Embryonic facial prominence (tissue), 1 donor: ENCODE data around the gene PCDH9.

Experiments
- DNase-seq: peaks from one replicate; pipeline ENCODE4 v3.0.0-alpha.2; 2016; ENCODE audit errors: extremely low spot score

The PCDH9 gene

DNA sequence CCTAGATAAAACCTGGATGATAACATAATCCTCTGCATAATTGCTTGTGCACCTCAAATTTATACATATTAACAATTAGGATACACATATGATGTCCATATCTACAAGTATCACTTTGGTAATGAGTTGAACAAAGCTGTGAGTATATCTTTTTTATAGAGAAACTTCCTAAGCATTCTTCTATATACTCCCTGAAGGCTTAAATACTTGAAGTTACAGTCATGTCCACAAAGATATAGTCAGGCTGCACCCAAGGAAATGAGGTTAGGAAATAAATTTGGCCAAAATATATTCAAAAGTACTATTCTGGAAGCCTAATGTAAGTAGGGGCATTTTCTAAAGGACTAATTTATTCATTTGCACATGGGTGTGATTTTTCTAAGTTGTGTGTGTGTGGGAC lies 761.5 kb downstream of the PCDH9 start:
- DNase-seq, result no peak

DNA sequence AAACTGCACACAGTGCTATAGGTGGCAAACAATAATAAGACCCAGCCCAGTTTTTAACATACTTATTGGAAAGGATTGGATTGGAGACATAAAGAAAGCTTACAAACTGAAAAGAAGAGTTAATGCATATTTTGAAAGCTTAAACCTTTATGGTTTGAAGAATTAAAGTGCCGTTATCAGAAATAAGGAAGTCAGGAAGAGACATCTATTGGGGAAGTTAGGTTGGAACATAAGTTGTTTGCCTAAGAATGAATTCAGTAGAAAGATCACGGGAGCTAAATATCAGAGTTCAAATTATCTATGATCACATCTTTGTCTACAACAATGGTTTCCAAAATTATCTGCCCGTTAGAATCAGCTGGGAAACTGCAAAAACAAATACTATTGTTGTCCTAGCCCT lies 767.9 kb downstream of the PCDH9 start:
- DNase-seq, result no peak

DNA sequence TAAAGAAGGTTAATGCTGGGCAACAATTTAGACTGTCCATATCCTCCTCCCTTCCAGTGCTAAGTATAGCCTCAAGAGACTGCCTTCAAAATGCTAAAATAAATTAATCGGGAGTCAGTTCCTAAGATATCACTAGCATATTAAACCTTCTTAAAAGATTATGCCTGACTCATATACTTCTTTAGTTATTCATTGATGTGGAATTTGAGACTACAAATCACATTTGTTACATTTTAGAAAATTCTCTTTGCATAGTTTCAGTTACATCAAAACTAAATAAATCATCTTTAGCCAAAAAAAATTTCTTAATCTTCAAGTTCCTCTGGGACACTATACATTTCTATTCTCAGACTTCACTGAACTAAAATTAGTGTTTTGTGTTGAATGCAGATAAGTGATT lies 769.1 kb downstream of the PCDH9 start:
- no peak for DNase-seq

DNA sequence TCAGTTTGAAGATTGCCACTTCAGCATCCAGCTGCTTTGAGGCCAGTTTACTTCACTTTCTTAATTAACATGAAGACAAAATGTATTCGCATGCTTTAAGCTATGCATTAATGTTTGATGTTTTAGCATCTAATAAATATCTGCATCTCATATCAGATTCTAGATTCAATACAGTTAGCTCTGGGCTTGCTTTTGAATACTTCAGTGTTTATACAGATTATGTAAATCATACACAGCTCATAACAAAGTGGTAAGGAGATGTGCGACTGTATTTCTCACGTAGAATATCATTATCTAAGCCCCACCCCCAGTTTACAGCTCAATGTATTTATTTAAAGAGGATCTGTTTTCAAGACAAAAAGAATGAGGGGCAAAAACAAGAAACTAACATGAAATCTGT lies 770.5 kb downstream of the PCDH9 start:
- DNase-seq, result no peak

DNA sequence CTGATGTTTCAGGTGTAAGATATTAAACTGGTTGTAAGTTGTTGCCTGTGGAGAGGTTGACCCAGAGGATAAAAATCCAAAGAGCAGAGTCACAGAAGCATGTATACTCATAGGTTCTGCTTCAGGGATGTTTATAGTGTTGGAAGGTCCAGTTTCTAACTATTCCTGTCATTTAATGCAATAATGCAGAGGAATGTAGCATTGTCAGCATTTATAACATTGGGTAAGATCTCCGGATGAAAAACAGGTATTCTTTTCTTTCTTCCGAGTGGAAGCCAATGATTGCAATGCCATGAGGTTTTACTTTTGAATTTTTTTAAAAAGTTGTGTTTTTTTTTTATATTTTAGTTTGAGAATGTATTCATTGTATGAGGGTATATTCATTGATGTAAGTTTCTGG lies 771.0 kb downstream of the PCDH9 start:
- DNase-seq, result no peak

DNA sequence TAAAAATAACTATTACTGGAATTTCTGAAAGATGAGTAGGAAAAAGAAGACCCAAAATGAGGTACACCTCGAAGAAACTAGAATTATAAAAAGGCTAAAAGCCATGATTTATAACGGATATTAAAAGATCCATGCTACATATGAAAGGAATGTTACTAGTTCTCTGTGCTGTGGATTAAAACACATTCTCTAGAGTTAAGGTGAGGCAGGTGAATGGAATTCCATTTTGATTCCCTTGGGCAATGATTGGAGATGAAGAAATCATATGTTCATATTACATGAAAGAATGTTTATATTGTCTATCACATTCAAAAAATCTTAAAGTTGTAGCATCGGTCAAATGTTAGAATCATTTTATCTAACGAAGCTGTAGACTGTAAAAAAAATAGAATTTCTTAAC lies 783.7 kb downstream of the PCDH9 start:
- no peak for DNase-seq

DNA sequence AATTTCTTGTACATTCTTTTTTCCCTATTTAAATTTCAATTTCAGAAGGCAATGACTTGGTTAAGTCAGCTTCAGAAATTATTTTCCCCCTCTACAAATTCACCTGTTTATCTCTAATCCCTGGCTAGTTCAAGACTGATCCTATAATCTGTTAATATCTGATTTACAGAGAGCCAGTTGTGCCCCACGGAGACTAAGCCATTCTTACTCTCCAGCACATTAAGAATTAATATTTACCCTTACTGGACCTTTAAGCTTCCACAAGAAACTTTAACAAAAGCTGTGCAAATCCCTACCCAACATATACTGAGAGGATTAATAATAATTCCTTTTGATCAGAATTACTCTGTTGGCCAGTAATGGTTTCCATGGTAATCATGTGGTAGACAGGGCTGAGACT lies 786.2 kb downstream of the PCDH9 start:
- DNase-seq, result no peak

DNA sequence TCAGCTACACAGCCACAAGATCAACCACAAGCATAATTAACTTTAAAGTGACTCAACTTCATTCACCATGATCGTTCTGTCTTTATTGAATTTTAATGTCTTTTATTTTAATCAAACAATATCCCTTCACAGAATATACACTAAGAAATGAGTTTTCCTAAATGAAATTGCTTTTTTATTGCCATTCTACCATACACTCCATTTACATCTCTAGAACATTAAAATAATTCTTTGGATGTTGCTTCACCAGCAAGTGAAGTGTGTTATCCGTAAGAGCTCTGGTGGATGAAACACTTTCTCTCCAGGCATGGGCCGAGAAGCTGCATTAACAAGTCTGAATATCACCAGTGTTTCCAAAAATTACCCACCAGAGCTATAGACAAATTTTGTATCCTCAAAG lies 789.2 kb downstream of the PCDH9 start:
- no peak for DNase-seq

DNA sequence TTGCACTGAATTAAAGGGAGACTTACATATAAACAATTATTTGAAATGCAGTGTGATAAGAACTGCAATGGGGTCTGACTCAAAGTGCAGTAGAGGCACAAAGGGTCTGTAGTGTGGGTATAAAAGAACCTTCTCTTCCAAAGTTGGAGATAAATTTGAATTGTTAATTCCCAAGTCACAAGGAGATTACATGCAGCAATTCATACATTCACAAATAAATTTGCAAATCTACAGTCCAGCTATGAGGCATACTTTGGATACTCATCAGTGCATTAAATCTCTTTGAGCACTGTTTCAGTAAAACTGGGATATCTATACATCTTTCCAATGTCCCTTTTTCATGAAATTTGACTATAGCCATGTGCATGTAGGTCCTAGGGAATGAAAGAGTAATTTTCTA lies 799.4 kb downstream of the PCDH9 start:
- DNase-seq, result no peak

DNA sequence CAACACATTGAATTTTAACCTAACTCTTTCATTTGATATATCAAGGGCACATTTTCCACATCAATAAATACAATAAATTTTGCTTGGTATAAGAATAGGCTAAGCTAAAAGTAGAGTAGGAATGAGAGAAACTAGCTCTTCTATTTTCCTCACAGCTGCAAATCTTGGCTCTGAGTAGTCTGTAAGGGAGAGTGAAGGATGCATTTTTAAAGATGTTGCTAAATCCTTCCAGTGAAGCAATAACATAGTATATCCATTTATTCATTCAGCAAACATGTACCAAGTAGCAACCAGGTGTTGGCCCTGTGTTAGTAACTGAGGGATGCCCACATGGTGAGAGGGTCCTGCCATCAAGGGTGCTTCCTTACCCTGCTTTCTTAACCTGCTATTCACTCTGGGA lies 799.9 kb downstream of the PCDH9 start:
- DNase-seq, result no peak

DNA sequence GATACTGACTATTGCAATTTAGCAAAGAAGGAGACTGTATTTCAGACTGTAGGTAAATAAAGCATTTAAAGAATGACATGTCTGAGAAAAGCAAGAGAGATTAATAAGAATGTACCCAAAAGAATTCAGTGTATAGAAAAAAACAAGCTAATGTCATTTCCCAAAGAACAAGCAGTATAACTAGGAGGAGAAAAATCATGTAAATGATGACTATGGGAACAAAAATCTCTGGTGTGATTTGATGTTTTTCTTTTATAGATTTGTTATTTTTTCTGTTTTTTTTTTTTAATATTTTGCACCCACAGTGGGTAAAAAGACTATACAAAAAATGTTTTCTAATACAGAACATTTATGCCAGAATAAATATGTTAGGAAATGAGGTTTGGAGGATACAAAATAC lies 801.0 kb downstream of the PCDH9 start:
- no peak for DNase-seq

DNA sequence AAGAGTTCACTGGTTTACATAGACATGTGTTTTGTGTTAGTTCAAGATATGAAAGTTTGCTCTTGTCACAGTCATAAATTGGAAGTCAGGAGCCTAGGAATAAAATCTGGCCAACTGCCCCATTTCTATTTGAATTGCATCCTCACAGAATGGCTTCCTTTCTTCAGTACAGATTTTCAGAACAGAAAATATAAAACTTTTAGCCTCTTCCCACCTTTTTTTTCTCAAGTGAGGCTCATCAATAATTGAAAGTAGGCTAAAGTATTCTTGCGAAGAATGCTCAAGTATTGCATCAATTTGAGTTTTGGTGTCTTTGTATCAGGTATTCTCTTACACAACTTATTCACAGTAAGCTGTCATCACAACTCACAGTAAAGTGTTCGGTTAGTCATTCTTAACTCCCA lies 802.7 kb downstream of the PCDH9 start:
- no peak for DNase-seq

DNA sequence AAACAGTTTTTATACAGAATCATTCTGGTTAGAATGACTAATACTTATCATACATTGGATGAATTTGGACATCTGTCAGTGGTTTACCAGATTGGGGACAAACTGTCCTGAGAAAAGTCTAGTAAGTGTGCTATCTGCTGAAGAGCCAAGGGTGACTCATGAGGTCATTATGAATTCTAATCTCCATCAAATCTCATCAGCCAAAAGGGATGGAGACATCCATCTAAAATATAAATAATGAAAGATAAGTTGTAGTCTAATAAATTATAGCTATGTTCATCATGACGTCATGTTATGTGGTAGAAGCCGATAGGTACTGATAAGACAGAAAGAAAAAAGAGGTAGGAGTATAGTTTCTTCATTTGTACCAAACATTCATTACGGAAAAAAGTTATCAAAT lies 804.4 kb downstream of the PCDH9 start:
- DNase-seq, result no peak

DNA sequence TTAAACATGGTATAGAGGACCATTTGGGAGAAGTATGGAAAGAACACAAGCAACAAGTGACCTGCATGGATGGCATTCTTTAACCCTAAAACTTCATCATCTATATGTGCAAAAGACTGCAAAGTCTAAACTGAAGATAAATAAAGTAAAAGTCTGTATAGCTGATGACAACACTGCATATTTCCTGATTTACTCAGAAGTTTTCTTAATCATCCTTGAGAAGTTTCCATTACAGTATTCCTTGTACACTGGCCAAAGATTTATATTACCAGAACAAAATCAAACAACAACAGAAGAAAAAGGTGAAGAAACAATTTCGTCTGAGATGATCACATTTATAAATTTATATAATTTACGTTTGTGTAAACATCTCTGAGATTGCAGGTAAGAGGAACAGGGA lies 805.7 kb downstream of the PCDH9 start:
- DNase-seq, result no peak

DNA sequence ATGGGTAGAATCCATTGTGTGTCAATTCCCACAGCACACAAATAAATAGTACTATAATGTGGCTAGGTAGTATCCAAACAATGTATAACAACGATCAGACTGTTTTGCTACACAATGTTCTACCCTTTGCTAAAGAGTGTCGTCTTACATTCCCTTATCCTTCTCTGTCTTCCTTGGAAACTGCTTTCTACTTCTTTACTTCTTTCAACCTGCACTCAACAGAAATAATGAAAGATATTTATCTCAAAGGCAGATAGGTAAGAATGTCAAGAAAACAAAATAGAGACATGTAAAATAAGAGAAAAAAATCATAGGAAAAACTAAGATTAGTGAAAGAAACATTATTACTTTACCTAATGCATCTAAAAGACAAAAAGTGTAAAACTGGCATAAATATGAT lies 814.7 kb downstream of the PCDH9 start:
- no peak for DNase-seq

DNA sequence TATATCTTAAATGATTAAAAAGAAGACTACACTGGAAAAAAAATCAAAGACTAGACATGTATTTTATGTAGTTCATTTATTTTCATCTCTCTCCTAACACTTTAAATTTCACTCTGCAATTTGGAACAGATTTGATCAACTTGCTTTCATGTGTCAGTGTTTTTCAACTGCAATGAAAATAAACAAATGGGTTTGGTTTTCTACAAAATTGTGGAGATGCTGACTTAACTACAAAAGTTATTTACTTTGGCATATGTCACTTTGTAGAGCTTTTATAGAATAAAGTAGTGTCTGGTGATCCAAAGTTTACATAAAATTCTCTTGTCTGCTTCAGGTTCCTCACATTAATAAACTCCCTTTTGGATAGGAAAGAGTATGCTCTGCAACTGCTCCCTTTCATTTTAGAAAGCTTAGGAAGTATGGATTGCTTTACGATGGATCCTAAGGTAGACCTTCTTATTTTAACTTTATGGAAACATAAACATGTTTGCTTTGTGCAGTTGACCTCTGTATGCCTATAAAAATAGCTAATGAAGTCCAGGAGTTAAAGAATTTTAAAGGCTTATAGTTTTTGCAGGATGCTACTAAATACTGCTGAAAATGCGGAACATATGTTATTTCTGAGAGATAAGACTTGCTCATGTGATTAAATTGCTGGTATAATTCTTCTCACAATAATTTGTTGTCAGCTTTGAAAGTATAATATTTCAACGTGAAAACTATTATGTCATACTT lies 815.9 kb downstream of the PCDH9 start:
- DNase-seq, result no peak

DNA sequence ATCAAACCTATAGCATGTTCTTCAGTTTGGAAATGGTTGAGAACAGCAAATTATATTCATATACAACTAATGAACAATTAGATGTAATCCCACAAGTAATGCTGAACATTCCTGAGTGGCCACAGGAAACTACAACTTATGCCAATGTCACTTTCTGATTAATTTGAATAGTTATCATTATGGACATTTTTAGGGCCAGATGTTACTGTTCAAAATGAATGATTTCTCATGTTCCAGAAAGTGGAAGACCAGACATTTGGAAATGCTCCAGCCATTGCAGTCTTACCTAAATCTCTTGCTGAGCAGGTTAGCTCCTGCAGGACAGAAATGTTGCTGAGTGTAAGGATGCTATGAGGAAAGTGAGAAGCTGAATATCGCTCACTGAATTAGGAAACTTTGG lies 819.8 kb downstream of the PCDH9 start:
- DNase-seq, result no peak

DNA sequence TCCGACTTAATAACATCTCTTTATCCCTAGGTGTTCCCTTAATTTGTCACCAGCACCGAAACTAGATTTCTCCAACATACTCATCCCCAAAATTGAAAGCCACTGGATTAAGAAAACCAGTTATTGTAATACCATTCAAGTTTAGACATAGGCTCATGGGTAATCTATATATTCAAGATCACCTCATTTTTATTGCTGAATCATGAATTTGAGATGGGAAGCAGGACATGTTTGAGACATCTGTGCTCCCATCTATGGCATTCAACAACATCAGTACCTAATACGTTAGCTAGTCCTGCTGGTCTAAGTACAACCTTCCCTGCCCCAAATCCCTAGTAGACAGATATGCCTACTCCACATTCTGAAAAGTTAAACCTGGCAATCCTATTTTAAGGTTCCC lies 820.6 kb downstream of the PCDH9 start:
- DNase-seq, result no peak

DNA sequence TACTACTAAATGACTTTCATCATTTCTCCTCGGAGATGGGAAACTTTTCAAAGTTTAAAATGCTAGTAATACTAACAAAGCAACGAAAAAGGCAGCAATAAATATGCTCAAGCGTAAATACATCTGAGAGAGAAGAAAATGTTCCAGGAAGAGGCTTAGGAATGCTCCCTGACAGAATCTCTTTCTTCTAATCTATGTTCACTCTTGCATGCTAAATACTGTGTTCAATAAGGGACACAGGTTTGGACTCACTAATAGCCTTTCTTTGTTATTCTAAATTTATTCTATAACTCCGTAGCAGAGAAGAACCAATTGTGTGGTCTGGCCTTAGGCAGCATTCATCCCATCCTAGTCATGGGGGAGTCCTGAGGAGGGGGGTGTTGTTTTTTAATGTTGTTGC lies 823.0 kb downstream of the PCDH9 start:
- no peak for DNase-seq

DNA sequence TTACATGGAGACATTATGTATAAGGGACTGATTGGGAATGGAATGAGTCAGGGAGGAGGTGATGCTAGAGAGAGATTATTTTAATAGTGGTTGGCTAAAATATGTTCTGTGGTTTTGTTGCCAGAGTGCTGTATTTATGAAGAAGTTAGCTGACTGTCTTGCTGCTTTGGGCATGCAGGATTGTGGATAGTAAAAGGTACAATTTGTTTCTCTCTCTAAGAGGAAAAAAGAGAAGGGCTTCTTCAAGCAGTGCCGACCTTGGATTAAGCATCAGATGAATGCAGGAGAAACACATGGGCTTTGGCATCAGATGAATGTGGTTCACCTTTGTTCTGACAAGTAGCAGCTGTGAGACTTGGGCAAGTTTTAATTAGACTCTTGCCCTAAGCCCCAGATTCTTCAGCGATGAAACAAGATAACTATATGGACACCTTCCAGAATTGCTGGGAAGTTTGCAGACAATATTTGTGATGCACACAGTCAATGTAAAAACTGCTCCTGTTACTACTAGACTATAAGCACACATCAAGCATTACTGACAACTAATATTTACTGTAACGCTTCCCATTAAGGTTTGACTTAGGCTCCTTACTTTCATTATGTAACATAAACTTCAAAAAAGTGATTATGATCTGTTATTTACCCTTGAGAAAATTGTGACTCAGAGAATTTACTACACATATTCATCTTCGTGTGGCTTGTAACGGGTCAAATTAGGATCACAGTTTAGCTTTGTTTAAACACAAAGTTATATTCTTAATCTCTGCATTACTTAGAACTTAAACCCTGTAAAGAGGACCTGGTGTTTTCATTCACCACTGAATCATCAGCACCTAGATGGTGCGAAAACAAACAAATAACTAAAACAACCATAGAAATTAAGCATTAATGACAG lies 824.0 kb downstream of the PCDH9 start:
- DNase-seq, result no peak

DNA sequence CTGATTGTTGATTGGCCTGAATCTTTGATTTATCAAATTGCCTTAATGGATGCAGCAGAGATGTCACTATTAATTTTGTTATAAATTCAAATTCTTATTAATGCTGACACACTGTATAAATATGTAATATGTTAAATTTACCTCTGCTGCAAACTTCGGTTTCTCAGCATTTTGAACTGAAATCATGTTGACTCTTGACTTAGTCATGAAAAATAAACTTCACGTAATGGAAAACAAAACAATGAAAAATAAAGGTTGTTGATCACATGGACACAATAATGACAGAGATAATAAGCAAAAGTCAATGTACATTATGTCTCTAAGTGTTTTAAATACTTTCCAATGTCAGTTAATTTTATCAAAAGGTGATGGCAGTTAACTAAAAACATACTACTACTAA lies 827.6 kb downstream of the PCDH9 start:
- DNase-seq, result no peak

DNA sequence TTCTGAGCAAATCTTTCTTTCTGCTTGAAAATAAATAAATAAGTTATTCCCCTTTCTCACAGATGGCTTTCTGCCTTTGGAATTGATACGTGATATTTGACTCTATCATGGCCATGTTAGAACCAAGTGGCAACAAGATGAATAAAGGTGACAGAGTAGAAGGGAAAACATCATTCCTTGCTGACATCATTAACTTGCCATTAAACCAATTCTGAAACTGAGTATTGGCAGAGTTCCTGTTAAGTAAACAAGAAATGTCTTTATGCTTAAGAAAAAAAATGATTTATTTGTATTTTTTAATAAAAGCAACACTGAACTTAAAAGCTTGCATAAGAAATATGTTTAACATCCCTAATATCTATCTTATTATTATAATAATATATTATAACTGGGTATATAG lies 828.1 kb downstream of the PCDH9 start:
- DNase-seq, result no peak

DNA sequence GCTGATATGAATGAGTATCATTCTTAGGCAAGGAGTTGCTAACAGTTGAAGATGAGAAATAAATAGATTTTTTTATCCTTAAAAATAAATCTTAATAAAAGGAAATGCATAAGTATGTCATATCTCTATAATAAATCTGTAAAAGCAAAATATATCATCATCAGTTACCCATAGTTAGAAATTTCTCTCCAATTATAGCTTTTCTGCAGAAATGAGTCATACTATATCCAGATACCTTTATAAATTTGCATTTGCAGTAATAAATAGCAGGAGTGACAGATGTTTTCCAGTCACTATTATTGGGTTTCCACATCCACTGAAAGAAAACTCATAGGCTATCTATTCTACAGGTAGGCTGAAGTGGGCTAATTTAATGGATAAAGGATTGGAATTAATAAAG lies 829.8 kb downstream of the PCDH9 start:
- no peak for DNase-seq
